D721Med (cell line): ENCODE results near the gene PPP1R37.

Experiments
- DNase-seq: peaks from one replicate; pipeline ENCODE4 v3.0.0; 2011; ENCODE audit warnings: low spot score; ENCODE audit not compliant: insufficient read length
- FAIRE-seq: peaks from 2 replicates; lab custom pipeline; 2011; peaks lifted over from hg19 to GRCh38; lab: Jason Lieb, UNC
- TF ChIP-seq, protein P1 (sequence below): IDR thresholded peaks from 2 replicates; pipeline ENCODE4 v1.5.1; 2012; ENCODE audit warnings: mild to moderate bottlenecking, control low read depth; ENCODE audit not compliant: insufficient read depth; ENCODE audit errors: missing control alignments

The PPP1R37 gene

GRCh38 chr19:45153339-45154063 is 60.5 kb downstream of the PPP1R37 start:
- FAIRE-seq = no peak
- TF ChIP-seq, protein P1, sequence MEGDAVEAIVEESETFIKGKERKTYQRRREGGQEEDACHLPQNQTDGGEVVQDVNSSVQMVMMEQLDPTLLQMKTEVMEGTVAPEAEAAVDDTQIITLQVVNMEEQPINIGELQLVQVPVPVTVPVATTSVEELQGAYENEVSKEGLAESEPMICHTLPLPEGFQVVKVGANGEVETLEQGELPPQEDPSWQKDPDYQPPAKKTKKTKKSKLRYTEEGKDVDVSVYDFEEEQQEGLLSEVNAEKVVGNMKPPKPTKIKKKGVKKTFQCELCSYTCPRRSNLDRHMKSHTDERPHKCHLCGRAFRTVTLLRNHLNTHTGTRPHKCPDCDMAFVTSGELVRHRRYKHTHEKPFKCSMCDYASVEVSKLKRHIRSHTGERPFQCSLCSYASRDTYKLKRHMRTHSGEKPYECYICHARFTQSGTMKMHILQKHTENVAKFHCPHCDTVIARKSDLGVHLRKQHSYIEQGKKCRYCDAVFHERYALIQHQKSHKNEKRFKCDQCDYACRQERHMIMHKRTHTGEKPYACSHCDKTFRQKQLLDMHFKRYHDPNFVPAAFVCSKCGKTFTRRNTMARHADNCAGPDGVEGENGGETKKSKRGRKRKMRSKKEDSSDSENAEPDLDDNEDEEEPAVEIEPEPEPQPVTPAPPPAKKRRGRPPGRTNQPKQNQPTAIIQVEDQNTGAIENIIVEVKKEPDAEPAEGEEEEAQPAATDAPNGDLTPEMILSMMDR = no peak
- DNase-seq = no peak

DNA sequence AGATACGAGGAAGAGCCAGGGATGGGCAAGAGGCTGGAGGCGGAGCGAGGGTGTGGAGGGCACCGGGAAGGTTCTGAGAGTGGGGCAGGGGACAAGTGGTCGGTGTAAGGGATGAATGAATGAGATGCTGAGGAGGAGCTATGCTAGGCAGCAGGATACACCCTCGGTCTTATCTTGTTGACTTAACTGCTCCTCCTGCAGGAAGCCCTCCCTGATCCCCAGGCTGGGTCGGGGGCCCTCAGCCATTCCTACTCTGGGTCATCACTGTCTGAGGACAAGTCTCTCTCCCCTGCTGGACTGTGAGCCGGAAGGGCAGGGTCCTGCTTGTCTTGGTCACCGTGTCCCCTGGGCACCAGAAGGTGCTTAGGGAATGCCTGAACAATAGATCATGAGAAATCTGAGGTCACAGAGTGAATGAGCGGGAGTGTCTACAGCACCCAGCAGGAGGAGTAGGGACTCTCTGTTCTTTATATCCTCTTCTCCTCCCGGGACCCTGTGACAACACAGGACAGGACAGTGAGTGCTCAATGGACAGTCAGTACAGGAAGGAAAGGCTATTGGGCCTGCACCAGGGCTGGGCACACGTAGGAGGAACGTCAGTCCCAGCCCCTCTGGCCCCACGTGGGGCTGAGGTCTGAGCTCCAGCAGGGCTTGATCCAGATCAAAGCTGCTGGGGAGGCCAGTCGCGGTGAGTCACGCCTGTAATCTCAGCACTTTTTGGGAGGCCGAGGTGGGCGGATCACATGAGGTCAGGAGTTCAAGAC is 61.3 kb downstream of the PPP1R37 start:
- FAIRE-seq (no peak), DNase-seq (no peak)
- TF ChIP-seq, protein P1 = no peak

- FAIRE-seq (no peak), DNase-seq (no peak)
- TF ChIP-seq, protein P1 = no peak
Measured at GRCh38 chr19:45156011-45156630, 63.1 kb downstream of the PPP1R37 start.

GRCh38 chr19:45156751-45157150 is 63.8 kb downstream of the PPP1R37 start:
- FAIRE-seq = no peak
- TF ChIP-seq, protein P1 = no peak
- DNase-seq = no peak

GRCh38 chr19:45158503-45159209 is 65.7 kb downstream of the PPP1R37 start:
- TF ChIP-seq, protein P1 = no peak
- DNase-seq (no peak), FAIRE-seq (no peak)

- no peak for FAIRE-seq
- DNase-seq = no peak
- TF ChIP-seq, protein P1 = no peak
Measured at GRCh38 chr19:45159210-45159970, 66.4 kb downstream of the PPP1R37 start.
